HG03060 (cell line): Measurements from ENCODE around the gene PIGM.
"Not testable (repeated sequence)": the region's sequence is repeated elsewhere in the genome, so short reads cannot be mapped to it uniquely, and the experiment has no call there.

Source experiments
- ATAC-seq: cut with Tn5 transposase; IDR thresholded peaks from one replicate; pipeline ENCODE4 v1.9.1; 2021; ENCODE audit warnings: low read depth, moderate number of reproducible peaks; ENCODE audit not compliant: unreplicated experiment

Gene PIGM

GRCh38 chr1:160061369-160062229 lies 29.8 kb upstream of the PIGM start:
- ATAC-seq, result no peak

DNA sequence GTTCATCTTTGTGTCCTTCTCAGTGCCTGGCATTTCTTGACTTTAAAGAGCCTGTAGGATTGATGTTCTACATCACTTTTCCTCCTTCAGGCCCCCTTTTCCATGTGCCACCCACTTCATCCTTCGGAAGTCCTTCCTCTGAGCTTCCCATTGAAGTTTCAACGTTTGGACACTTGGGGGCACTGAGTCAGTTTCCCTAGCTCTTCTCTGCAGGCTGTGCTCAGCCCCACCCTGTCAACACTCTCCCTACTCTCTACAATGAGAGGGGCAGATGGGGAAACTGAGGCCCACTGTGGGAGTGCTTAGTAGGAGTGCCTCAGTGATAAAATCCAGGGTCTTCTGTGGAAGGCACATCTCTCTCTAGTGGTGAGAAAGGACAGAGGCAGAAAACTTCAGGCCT lies 26.3 kb upstream of the PIGM start:
- no peak for ATAC-seq

GRCh38 chr1:160056648-160057169 lies 24.9 kb upstream of the PIGM start:
- no peak for ATAC-seq

DNA sequence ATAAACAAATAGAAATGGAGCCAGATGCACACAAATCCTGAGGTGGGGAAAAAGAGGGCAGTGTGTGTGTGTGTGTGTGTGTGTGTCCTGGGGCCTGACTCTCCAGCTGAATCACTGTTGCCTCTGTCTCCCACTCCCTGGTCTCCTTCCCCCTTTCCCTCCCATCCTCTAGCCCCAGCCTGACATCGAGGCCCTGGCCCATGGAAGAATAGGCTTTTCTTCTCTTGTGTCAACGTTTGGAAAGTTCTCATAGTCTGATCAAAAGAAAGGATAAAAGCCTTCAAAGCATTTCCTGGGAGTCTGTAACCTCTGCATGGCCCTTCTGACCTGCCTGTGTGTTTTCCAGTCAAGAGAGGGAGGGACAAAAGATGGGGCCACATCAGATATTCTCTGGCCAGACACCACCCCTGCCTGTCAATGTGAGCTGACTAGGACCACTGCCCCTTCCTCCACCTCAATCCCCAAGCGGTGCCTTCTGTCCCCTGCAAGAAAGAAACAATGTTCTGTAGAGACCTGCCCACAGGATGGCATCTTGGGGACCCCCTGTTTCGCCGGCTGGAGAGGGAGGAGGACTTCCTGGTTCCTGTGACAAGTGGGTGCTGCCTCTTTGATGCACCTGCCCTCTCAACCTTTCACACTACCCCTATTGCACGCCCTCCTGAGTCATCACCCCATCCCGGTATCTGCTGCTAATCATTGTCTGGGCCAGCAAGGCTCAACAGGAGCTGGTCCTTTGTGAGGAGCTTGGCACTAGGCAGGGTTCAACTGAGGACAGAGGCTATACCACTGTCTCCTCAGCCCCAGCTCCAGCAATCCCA lies 22.0 kb upstream of the PIGM start:
- no peak for ATAC-seq

GRCh38 chr1:160052936-160053335 lies 21.1 kb upstream of the PIGM start:
- ATAC-seq, result no peak

- ATAC-seq, result no peak
These were observed 18.8 kb upstream of the PIGM start for GRCh38 chr1:160050619-160051018.

- not testable (repeated sequence) for ATAC-seq
These were observed 18.4 kb upstream of the PIGM start for GRCh38 chr1:160050182-160050581.

DNA sequence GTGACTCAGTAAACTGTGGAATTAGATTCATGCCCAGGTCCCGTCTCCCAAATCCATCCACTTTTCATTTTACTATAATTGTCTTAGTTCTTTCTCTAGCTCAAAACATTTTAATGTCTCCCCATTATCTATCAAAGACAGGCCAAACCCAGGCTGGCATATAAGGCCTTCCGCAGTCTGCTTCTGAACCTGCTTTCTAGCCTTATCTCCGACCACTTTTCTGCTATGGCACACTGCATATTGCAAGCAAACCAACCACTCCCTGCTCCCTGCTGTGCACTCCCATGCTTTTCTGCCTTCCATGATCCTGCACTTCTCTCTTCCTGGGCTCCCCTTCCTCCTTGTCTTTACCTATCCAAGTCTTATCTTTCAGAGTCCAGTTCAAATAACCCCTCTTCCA lies 17.3 kb upstream of the PIGM start:
- no peak for ATAC-seq

GRCh38 chr1:160048335-160048734 lies 16.5 kb upstream of the PIGM start:
- no peak for ATAC-seq

DNA sequence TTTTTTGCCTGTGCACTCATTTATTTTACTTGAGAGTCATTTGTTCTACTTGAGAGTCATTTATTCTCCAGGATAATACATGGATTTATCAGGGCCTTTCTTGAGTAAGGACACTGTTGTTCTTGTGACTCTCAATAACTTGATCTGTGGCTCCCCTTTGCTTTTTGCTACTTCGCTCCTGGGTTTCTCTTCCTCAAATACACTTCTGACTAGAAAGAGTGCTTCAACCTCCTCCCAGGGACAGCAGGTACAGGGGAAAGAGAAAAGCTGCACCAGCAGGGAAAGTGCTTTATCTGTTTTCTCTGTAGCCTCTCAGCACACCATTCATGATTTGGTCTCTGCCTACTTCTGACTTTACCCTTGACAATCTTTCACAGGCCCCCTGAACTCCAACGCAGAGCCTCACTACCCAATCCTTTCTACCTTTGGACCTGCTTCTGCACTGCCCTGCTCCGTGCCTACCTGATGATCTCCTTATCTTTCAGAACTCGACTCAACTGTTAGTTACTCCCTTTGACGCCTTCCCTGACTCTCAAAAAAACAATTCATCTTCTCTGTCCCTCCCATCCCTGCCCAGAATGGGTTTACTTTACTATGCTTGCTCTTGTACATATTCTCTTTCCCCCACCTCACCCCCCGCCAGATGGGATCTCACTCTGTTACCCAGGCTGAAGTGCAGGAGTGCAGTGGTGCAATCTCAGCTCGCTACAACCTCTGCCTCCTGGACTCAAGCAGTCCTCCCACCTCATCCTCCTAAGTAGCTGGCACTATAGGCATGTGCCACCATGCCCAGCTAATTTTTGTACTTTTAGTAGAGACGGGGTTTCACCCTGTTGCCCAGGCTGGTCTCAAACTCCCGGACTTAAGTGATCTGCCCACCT lies 15.6 kb upstream of the PIGM start:
- no peak for ATAC-seq

- ATAC-seq, result no peak
These were observed 14.8 kb upstream of the PIGM start for GRCh38 chr1:160046494-160047110.

DNA sequence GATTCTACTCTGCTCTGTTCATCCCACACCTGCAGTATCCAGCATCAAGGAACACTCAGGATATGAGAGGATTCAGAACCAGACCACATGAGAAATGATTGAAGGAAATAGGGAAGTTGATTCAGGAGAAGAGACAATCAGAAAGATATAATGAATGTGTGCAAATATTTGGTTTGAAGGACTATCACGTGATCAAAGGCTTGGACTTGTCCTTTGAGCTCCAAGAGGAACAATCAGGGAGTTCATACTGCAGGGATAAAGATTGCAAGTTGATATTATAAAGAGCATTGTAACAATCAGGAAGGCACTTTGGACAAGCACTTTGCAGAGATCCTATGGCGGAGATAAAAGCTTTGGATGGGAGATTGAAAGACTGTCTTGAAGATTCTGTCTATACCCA lies 13.9 kb upstream of the PIGM start:
- no peak for ATAC-seq

GRCh38 chr1:160043543-160043942 lies 11.8 kb upstream of the PIGM start:
- ATAC-seq, result no peak

DNA sequence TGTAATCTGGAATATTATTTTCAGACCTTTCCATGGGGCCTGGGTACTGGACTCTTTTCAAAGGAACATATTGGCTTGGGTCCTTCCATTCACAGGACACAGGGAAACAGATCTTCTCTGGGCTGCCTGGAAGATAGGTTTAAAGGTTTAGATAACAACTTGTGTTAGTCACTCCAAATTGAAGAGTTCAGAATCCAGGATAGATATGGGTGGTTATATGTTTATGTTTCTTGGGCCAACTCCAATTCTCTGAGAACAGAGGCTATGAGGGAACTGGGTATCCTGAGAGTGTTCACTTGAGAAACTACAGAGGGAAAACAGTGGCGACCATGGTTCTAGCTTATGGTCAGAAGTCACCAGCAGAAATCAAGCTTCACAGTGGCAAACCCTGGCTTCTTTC lies 8.7 kb upstream of the PIGM start:
- no peak for ATAC-seq

DNA sequence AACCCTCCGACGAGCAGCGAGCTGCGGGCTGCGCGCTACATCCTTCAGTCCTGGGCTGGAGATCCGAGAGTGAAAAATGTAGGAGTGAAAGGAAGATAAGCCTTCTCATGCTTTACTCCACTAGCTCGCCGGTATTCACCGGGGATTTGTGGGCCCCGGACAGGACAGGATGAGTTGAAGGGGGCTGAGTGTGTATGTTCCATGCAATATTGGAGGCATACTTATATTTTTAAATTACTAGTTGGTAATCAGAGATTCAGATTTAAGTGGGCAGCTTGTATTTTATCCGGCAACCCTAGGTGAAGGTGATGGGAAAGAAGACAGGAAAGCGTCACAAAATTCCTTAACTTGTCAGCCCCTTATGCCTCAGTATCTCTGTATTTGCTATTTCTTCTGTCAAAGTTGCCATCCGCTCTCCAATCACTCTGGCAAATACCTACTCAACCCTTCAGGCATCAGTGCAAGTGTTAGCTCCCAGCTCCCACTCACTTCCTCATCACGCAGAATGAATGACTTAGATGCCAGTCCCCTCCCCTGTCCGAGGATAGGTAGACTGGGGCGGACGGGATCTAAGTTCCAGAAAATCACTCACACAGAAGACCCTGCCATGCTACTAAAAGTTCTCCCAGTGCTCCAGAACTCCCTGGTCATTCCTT lies 503 bp upstream of the PIGM start:
- ATAC-seq, result peak; percentile 6

GRCh38 chr1:160030657-160031364 lies 979 bp downstream of the PIGM start:
- ATAC-seq, result no peak

DNA sequence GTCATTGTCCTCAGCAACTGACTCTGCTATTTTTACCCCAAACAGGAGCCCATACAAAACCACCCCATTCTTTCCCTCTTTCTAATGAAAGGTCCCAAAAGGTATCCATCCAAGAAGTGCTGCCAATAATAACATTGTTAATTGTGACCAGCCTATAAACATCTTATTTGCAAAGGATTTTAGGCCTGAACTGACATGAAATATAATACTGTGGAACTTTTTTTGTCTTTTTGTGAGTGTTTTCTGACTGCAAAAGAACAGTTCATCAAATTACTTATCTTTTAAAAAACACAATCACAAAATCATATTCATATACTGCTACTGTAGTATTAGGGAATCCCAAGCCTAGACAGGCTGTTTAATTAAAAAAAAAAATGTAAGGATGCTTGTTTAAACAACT lies 3.4 kb downstream of the PIGM start:
- ATAC-seq, result no peak

DNA sequence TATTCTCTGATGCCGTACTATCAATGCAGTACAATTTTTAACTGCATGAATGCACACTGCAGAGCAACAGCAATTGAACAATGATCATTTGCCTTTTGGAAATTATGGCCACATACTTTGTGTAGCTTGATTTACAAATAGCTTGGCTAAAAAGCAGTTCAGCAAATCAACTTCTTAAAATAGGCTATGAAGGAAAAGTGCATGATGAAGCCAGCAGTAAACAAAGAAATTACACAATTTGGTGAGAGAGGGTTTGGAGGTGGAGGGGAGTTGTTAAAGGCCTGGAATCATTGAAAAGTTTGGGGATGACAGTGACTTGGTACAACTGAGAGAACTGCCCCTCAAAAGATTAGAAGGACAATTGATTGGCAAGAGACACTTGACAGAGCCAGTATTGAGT lies 6.5 kb downstream of the PIGM start:
- ATAC-seq, result no peak
